Mesothelial cell of epicardium (in vitro differentiated cells): ENCODE data around the gene XDH. TPM values are rescaled to one million over a fixed set of nuclear protein-coding genes. Genes with fewer than 3 reads are reported as not detected.

Source experiments
- DNase-seq, 2 experiments: peaks; one replicate each; pipeline ENCODE4 v3.0.0; 2021; ENCODE audit warnings: low spot score in 2 of 2; ENCODE audit not compliant: unreplicated experiment in 2 of 2
- H3K27ac Mint-ChIP-seq: 2 replicates; pipeline ENCODE4 v1.8.0; 2021; ENCODE audit warnings: mixed read lengths
- H3K27me3 Mint-ChIP-seq: 2 replicates; pipeline ENCODE4 v1.8.0; 2021; ENCODE audit warnings: low read depth, mixed read lengths
- H3K36me3 Mint-ChIP-seq: 2 replicates; pipeline ENCODE4 v1.8.0; 2021; ENCODE audit warnings: mixed read lengths
- H3K4me1 Mint-ChIP-seq: 2 replicates; pipeline ENCODE4 v1.8.0; 2021; ENCODE audit warnings: mixed read lengths
- H3K4me3 Mint-ChIP-seq: 2 replicates; pipeline ENCODE4 v1.8.0; 2021; ENCODE audit warnings: mild to moderate bottlenecking, moderate library complexity, mixed read lengths
- H3K9me3 Mint-ChIP-seq: 2 replicates; pipeline ENCODE4 v1.8.0; 2021; ENCODE audit warnings: mixed read lengths
- total RNA-seq: library from RNA; stranded (reverse); gene quantifications from 3 replicates; pipeline ENCODE4 v1.2.1, GENCODE V29; 2021
- TF ChIP-seq, protein P1 (sequence below): fragments of 200-600 bp; sonication (generic); IDR thresholded peaks from one replicate; pipeline ENCODE4 v1.5.0; 2021; ENCODE audit warnings: antibody characterized with exemption; ENCODE audit not compliant: unreplicated experiment

XDH gene
- total RNA-seq, 1 donor from 2014 or later, result 3.9 TPM

DNA sequence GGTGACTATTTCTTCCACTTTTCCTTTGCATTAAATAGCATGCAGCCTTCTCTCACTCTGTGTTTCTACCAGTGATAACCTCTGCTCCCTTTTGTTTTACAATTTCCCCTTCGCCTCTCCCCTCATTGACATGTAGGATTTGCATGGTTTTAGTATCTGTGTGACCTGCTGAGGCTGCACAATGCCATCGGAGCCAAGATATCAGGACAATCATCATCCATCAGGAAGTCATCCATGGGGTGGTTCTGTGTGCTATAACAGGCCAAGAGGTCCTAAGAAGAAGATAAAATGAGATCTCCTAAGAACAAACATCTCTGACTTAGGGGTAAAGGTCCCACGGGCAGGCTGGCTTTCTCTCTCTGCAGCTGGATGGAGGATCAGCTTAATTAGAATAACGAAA lies 115.0 kb downstream of the XDH start:
- Mint-ChIP-seq H3K4me1 (peaks cover 28% of the 10 kb centered on the region), H3K36me3 (no peaks in the 10 kb centered on the region), H3K4me3 (no peak overlapping the region), H3K9me3 (no peaks in the 10 kb centered on the region), H3K27ac (no peak overlapping the region), H3K27me3 (no peaks in the 10 kb centered on the region)
- TF ChIP-seq, protein P1, sequence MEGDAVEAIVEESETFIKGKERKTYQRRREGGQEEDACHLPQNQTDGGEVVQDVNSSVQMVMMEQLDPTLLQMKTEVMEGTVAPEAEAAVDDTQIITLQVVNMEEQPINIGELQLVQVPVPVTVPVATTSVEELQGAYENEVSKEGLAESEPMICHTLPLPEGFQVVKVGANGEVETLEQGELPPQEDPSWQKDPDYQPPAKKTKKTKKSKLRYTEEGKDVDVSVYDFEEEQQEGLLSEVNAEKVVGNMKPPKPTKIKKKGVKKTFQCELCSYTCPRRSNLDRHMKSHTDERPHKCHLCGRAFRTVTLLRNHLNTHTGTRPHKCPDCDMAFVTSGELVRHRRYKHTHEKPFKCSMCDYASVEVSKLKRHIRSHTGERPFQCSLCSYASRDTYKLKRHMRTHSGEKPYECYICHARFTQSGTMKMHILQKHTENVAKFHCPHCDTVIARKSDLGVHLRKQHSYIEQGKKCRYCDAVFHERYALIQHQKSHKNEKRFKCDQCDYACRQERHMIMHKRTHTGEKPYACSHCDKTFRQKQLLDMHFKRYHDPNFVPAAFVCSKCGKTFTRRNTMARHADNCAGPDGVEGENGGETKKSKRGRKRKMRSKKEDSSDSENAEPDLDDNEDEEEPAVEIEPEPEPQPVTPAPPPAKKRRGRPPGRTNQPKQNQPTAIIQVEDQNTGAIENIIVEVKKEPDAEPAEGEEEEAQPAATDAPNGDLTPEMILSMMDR, result no peak
- DNase-seq, result no peak

DNA sequence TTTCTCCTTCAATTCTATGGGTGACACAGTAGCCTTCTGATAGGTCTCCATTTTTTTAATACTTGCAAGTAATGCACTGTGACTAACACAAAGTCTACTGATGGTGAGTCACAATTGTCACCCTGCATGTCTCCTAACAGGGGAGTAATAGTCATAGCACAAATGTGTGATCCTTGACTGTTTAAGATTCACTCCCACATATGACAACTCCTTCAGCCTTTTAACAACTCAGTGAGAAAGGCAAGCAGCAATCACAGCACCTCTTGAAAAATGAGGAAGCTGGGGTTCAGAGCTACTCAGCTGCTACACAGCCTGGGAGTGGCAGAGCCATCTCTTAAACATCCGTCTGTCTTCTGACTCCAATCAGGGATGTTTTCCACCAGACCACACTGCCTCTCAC lies 116.8 kb downstream of the XDH start:
- Mint-ChIP-seq H3K27ac (no peak overlapping the region), H3K9me3 (no peaks in the 10 kb centered on the region)

GRCh38 chr2:31296641-31297287 lies 117.8 kb downstream of the XDH start:
- DNase-seq, result no peak
- peaks cover 17% of the 10 kb centered on the region for H3K4me1 Mint-ChIP-seq
- no peak overlapping the region for H3K4me3 Mint-ChIP-seq
- TF ChIP-seq, protein P1, result no peak
- no peaks in the 10 kb centered on the region for H3K9me3 Mint-ChIP-seq
- no peaks in the 10 kb centered on the region for H3K36me3 Mint-ChIP-seq
- H3K27ac Mint-ChIP-seq, result no peak overlapping the region
- no peaks in the 10 kb centered on the region for H3K27me3 Mint-ChIP-seq

More for the DNA sequence above, 116.8 kb downstream of the XDH start:
- no peak for DNase-seq
- Mint-ChIP-seq H3K27me3 (no peaks in the 10 kb centered on the region), H3K4me3 (no peak overlapping the region), H3K36me3 (no peaks in the 10 kb centered on the region), H3K4me1 (peaks cover 17% of the 10 kb centered on the region)
- TF ChIP-seq, protein P1, result no peak

GRCh38 chr2:31294196-31294595 lies 120.3 kb downstream of the XDH start:
- TF ChIP-seq, protein P1, result no peak
- Mint-ChIP-seq H3K4me1 (peaks cover 12% of the 10 kb centered on the region), H3K4me3 (no peak overlapping the region), H3K27me3 (no peaks in the 10 kb centered on the region), H3K27ac (no peak overlapping the region), H3K36me3 (no peaks in the 10 kb centered on the region), H3K9me3 (no peaks in the 10 kb centered on the region)
- no peak for DNase-seq

DNA sequence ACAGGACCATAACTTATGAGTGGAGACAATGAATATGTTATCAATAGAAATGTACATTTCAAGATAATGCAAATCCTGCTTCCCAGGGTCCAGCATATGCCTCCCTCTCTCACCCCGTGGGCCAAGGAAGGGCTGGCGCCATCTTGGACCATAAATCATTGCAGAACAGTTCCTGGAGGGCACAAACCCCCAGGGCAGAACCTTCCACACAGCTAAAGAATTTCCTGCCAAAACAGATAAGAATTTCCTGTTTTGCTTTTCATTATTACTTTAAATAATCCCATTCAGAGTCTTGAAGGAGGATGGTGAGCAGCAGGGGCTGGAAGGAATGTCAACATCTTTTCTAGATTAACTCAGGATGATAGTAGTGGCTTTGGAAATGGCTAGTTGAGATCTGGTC lies 126.9 kb downstream of the XDH start:
- H3K4me1 Mint-ChIP-seq, result peaks cover 18% of the 10 kb centered on the region
- TF ChIP-seq, protein P1, result no peak
- no peak overlapping the region for H3K4me3 Mint-ChIP-seq
- H3K27me3 Mint-ChIP-seq, result no peaks in the 10 kb centered on the region
- no peak for DNase-seq
- H3K27ac Mint-ChIP-seq, result peak overlapping the region; percentile 73
- no peaks in the 10 kb centered on the region for H3K36me3 Mint-ChIP-seq
- H3K9me3 Mint-ChIP-seq, result peaks cover 5% of the 10 kb centered on the region
